Measurements from ENCODE around the gene CCND2.

CCND2 gene

GRCh38 chr12:4293299-4293965 is 19.9 kb downstream of the CCND2 start:
- DNase-seq = no peak

GRCh38 chr12:4293966-4294505 is 20.5 kb downstream of the CCND2 start:
- peak; percentile 99 for DNase-seq

DNA sequence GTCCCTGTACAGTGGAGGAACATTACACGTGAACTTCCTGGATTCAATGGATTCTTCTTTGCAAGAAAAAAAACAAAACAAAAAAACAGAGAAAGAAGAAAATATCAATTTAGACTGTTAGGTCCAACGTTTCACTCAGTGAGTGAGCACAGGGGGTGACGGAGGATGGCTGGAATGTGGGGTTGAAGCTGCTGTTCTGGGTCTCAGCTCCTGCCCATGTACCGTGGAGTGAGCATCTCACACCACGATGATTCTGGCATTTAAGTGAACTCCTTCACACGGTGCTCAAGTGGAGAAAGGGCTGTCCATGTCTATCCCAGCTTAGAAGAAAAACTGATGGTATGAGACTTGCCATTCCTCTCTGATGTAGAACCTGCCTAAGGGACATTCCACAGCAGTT is 23.2 kb downstream of the CCND2 start:
- DNase-seq = no peak

GRCh38 chr12:4297617-4298016 is 24.1 kb downstream of the CCND2 start:
- no peak for DNase-seq

- no peak for DNase-seq
These were observed 27.3 kb downstream of the CCND2 start for GRCh38 chr12:4300883-4301282.

DNA sequence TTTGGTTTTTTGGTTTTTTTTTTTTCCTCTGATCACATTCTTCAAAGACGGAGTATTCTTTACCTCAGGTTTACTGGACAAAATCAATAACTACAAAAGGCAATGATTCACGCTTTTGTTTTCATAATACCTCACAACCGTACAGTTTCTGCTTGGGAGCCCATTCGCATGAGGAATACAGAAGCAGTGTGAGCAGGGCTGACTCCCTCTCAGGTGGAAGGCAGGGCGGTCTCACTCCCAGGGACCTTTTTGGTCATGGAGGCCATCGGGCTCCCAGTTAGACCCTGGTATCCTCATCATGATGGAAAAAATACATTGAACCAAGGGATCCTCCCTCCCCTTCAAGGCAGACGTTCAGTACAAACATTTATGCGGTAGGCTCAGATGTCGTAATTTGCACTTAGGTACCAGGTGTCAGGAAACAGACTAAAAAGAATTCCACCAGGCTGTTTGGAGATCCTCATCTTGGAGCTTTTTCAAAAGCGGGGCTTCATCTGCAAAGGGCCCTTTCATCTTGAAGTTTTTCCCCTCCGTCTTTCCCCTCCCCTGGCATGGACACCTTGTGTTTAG is 28.5 kb downstream of the CCND2 start:
- DNase-seq = no peak

DNA sequence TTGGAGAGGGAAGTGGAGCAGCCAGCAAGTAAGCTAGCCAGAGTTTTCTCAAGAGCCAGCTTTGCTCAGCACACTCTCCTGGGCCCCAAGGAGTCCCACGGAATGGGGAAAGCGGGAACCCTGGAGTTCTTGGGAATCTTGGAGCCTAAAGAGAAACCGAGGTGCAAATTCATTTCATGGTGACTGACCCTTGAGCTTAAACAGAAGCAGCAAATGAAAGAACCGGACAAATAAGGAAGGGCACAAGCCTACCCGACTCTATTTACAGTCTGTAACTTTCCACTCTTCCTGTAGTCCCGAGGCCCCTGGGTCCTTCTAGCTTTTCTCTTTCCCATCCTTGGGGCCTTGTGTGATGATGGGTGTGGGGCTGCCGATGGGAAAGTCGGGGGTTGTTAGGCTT is 29.3 kb downstream of the CCND2 start:
- DNase-seq = no peak

GRCh38 chr12:4303750-4304149 is 30.2 kb downstream of the CCND2 start:
- peak; percentile 31 for DNase-seq

DNA sequence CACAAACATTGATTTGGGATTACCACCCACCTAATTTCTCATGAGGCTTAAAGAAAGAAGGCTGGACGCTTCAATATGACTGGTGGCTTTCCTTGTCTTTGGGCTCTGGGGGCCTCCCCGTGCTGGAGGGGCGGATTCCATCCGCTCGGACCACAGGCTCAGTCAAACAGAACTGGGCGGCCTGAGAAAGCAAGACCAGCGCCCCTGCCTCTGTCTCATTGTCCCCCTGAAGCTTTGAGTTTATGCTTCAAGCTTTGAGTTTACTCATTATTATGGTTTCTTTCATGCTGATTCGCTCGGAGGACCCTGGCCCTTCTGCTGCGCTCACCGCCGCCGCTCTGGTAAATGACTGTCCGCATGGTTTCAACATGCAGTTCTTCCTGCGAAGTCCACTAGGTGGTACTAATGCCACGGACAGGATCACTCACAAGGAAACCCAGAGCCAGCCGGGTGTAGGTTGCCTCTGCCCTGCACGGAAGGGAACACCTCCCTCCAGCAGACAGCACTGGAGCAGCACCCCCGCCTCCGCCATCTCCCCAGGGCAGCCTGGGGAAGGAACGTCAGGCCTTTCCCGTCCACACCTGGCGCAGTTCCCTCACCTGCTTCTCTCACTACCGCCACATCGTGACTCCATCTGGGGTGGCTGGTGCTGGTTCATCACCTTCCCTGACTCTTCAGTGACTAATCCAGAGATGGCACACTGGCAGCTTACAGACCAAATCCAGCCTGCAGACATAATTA is 34.2 kb downstream of the CCND2 start:
- peak; percentile 98 for DNase-seq

DNA sequence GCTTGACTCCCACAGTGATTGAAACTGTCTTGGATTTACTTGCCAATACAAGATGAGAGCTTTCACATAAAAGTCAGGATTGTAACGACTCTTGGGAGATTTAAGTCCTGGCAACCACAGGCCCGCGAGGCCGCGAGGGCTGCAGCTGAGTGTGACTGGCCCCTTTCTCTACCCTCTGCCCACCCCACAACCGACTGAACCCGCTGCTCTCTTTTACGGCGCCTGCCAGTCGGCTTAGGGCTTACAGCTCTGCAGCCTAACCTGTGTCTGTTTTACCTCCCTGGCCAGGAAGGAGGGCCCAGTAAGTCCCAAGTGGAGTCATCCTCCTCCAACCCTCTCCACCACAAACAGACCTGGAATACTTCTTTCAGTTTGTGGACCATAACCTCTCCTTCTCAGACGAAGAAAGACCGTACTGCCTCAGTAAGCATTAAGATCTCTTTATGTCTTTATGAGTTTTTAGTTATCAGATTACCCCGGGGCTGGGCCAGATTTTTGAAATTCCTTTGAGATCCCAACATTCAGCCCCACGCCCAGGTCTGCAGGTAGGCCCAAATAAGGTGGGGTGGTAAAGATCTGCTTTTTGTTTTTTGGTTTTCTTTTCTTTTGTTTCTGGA is 34.9 kb downstream of the CCND2 start:
- DNase-seq = no peak

GRCh38 chr12:4311776-4312175 is 38.2 kb downstream of the CCND2 start:
- DNase-seq = peak; percentile 80

DNA sequence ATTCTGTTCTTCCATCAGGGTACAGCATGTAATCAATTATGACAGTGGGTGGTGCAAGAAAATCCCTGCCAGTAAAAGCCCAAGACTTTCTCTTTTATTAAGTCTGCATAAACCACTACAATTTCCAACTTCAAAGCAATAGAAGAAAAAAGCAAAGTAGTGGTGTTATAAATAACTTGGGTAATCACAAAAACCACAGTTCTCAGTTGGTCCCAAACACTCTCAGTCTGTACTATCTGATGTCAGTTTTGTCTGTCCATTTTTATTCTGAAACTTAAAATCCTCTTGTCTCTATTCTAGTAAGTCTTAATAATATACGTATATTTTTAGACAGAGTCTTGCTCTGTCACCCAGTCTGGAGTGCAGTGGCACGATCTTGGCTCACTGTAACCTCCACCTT is 38.7 kb downstream of the CCND2 start:
- no peak for DNase-seq

GRCh38 chr12:4320497-4320852 is 46.9 kb downstream of the CCND2 start:
- DNase-seq = no peak

GRCh38 chr12:4320853-4321701 is 47.5 kb downstream of the CCND2 start, which contains the start of gene TIGAR:
Gene TIGAR, plus strand, starts transcription at chr12:4321213. Its CDS starts 59 bp downstream, at chr12:4321272.
- peak; percentile 98 for DNase-seq

GRCh38 chr12:4322726-4323125 is 49.2 kb downstream of the CCND2 start:
- no peak for DNase-seq
